UCSD-AML1 (cell line): ENCODE data around the gene ABCB6.
"Not testable (repeated sequence)": the region's sequence is repeated elsewhere in the genome, so short reads cannot be mapped to it uniquely, and the experiment has no call there.

Source experiments
- DNase-seq: peaks from one replicate; lab custom pipeline; 2025; ENCODE audit not compliant: unreplicated experiment; lab: John Stamatoyannopoulos, UW

The ABCB6 gene

GRCh38 chr2:219218732-219219701, at the start of gene ABCB6:
Gene ABCB6 (minus strand): TSS chr2:219218958. CDS start chr2:219218673, 285 bp downstream.
- DNase-seq, result no peak

DNA sequence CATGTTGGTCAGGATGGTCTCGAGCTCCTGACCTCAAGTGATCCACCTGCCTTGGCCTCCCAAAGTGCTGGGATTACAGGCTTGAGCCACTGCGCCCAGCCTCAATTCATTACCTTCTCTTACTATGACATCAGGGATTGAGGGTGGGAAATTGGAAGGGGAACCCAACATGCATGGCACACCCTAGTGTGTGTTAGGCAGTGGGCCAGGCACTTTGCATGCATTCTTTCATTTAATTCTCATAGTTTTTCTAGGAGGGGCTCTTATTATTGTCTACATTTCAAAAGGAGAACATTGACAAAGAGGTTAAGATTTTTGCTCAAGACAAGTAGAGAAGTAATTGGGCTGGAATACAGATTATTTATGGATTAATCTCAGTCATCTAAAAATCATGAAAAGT, 49.5 kb upstream of the ABCB6 start:
- DNase-seq, result no peak

GRCh38 chr2:219266886-219267285, 48.1 kb upstream of the ABCB6 start:
- DNase-seq, result no peak

DNA sequence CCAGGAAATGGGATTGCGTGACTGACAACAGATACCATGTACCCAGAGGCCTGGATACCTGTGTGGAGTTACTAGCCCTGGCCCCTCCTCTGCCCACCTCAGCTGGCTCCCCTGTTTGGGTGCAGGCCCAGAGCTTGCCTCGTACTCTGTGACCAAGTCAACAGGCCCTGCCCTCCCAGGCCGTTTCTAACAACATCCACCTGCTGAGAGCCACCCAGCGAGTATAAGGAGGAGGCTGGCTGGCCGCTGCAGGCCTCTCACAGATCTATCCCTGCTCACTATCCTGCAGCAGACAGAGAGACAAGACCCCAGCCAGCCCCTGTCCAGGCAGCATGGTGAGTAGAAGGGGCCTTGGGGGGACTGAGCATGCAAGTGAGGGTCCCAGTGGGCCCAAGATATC, 47.5 kb upstream of the ABCB6 start:
- DNase-seq, result no peak

DNA sequence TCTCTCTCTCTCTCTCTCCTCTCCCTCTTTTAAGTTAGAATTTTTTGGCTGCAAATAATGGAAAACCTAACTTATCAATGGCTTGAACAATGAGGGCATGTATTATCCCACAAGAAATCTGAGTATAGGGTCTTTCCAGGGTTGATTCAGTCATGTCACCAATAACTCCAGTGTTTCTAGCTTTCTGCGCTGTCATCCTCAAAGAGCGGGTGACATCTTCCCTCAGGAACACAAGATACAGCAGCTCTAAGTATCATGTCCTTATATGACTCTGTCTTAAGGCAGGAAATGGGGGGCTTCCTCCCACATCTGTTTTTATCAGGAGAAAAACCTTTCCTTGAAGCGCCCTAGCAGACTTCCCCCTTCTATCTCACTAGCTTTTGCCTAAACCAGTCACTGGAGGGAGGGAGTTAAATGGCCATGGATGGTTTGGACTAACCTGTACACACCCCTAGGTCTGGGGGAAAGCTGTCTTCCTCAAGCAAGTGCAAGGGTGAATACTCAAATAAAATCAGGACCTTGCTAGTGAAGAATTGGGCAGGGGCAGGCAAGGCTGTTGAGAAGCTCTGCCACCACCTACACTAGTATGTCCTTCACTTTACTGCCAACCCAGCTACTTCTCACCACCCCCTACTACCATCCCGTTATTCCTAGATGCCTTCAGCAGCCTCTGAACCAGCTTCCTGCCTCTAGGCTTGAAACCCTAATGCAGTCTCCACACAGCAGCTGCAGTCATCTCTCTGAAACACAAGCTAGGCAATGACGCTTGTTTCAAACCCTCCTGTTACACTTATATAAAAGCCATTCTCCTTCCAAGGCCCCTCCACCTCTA, 42.5 kb upstream of the ABCB6 start:
- no peak for DNase-seq

- not testable (repeated sequence) for DNase-seq
Measured at GRCh38 chr2:219258942-219259341, 40.2 kb upstream of the ABCB6 start.

DNA sequence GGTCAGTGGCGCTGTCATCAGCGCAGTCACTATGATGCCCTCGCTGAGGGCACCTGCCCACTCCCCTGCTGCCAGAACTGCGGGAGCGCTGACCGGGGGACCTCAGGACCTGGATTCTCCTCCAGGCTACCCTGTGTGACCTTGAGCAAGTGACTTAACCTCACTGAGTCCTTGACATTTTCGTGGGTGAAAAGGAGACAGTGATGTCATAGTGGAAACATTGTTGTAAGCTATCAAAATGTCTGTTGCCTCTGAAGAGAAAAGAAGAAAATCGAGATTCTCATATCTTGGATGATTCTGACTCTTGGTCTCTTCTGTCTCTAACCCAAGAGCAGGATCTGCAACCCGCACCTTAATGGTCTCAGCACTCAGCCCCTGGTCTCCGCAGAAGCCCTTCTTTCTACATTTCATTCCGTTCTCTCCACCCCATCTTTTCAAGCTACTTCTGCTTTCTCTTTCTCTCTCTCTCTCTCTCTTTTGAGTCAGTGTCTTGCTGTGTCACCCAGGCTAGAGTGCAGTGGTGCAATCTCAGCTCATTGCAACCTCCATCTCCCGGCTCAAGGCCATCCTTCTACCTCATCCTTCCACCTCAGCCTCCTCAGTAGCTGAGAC, 35.9 kb upstream of the ABCB6 start:
- DNase-seq, result no peak

- peak; percentile 88 for DNase-seq
Measured at GRCh38 chr2:219253753-219254589, 35.2 kb upstream of the ABCB6 start, which contains the start of gene TUBA4A. Gene TUBA4A (minus strand): TSS chr2:219253918. CDS start chr2:219253858, 60 bp downstream.

DNA sequence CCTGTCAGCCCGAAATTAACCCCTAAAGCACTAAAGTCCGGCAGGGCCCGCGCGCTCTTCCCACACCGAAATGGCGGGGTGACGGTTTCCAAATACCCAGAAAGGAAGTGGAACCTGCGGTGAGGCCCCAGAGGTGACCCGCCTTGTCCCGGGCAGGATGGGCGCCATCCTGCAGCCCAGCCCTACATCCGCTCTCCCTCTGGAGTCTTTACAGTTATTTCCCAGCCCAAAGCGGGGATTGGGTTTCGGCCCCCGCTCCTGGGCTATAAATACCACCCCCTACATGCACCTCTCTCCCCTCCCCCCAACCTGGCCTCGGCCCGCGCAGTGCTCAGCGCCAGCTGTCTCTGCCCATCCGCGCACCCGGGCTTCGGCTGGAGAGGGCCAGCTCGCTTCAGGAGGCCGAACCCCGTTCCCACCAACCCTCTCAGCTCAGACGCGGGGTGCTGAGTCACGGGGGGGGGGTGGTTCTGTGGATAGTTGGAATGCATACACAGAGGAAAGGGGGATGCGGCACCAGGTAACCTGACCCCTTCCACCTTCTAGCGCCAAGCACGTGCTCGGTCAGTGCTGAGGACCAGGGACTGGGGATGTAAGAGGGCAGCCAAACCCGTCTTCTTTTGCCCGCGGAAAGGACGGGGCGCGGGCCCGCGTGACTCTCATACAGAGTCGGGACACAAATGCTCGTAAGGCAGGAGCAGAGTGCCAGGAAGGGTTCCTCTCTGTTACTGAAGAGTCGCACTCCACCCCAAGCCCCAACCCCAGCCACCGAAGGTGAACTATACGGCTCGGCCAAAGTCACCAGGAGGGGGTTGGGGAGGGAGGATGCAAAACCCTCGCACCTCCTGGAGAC, 34.4 kb upstream of the ABCB6 start, which contains the start of gene TUBA4B:
Gene TUBA4B, plus strand, starts transcription at position 344 of the 853 bp plus-strand sequence. Its CDS starts 165 bp downstream, at position 509.
- DNase-seq, result peak; percentile 69

GRCh38 chr2:219252570-219252899, 33.8 kb upstream of the ABCB6 start:
- no peak for DNase-seq

DNA sequence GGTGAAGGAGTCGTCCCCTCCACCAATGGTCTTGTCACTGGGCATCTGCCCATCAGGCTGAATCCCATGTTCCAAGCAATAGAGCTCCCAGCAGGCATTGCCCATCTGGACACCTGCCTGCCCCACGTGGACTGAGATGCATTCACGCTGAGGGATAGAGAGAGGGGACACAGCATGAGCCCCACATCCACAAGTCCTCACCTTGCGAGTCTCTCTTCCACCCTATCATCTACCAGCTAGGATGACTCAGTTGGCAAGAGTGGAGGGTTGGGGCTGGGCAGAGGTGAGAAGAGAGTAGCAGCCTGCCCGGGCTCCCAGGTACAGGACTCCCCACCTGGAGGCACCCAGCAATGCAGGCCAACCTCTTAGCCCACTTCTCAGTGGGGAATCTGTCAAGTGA, 33.3 kb upstream of the ABCB6 start:
- no peak for DNase-seq

DNA sequence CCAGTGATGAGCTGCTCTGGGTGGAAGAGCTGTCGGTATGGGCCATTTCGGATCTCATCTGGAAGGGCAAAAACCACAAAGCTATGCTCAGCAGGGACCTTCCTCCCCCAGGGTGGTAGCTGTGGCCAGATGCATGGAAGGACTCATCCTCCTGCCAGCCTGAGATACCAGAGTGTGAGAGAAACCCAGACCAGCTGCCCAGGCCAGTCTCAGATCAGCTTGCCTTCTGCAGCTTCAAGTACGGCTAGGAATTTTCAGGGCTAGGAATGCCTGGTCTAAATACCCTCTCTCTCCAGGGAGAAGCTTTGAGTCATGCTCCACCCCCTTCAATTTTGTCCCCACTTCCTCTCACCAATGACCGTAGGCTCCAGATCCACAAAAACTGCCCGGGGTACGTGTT, 32.9 kb upstream of the ABCB6 start:
- no peak for DNase-seq

DNA sequence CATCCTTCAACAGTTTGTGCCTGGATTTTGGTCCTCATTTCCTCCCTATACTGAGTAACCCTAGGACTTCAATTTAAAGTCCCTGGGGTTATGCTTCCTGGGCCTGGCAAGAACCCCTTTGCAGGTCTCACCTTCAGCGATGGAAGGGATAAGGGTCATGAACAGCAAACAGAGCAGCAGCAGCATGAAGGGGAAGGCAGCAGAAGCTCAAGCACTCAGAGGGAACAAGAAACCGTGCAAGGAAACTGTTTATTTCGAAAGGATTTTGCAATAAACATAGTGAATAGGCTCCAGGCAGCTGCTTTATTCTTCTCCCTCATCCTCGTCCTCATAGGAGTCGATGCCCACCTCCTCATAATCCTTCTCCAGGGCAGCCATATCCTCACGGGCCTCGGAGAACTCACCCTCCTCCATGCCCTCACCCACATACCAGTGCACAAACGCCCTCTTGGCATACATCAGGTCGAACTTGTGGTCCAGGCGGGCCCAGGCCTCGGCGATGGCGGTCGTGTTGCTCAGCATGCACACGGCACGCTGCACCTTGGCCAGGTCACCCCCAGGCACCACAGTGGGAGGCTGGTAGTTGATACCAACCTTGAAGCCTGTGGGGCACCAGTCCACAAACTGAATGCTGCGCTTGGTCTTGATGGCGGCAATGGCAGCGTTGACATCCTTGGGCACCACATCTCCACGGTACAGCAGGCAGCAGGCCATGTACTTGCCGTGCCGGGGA, 31.5 kb upstream of the ABCB6 start:
- no peak for DNase-seq

GRCh38 chr2:219249203-219249980, 30.6 kb upstream of the ABCB6 start:
- peak; percentile 83 for DNase-seq

DNA sequence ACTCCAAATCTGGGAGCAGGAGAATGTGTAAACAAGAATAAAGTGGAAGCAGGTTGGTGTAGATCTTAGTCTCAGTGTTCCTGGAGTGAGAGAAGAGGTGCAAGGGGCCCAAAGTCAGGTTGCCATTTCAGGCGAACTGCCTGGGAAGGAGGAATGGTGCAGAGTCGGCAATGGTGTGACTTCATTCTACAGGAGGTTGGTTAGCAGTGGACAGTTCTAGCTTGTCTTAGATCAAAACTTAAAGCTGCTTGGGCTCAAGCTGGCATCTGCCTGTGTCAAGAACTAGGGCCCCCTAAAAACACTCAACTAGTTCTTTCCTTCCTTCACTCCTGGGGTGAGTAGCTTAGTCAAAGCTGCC, 30.1 kb upstream of the ABCB6 start:
- no peak for DNase-seq

- peak; percentile 49 for DNase-seq
Measured at GRCh38 chr2:219247678-219248642, 29.2 kb upstream of the ABCB6 start.

DNA sequence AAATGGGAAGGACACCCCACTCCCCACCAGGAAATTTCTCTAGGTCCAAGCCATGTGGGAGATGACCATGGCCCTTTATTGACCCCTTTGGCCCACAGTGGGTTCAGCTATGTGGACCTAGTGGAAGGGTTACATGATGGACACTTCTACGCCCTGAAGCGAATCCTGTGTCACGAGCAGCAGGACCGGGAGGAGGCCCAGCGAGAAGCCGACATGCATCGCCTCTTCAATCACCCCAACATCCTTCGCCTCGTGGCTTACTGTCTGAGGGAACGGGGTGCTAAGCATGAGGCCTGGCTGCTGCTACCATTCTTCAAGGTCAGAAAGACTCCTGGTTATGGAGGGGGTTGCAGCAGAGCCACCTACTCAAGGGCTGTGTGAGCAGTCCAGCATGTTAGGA, 27.8 kb upstream of the ABCB6 start:
- DNase-seq, result no peak
